Measurements from ENCODE around the gene TRPM6. TPM values are rescaled to one million over a fixed set of nuclear protein-coding genes. Genes with fewer than 3 reads are reported as not detected.

The TRPM6 gene
- total RNA-seq, 1 experiment from 2014 or later = 0.57 TPM

- Histone ChIP-seq H3K79me1 (ENCODE audit: insufficient read depth, low read depth, low read length, poor library complexity, severe bottlenecking) (no peaks in the 10 kb centered on the region), H3K56ac (ENCODE audit: insufficient read length, low read depth, low read length) (no peak overlapping the region), H2BK20ac (ENCODE audit: low read depth, low read length, poor library complexity, severe bottlenecking) (no peak overlapping the region), H3K4me1 (ENCODE audit: insufficient read depth, low read length) (no peaks in the 10 kb centered on the region), H3K9me3 (ENCODE audit: control insufficient read depth, low read depth, low read length) (no peaks in the 10 kb centered on the region), H2BK12ac (ENCODE audit: insufficient read length, low read depth, low read length) (no peak overlapping the region), H3K23ac (ENCODE audit: insufficient read length, low read depth, low read length) (no peak overlapping the region), H3K27ac (ENCODE audit: insufficient read length, low read depth, low read length) (no peak overlapping the region), H3K4me2 (ENCODE audit: insufficient read depth, insufficient read length, low read length) (no peak overlapping the region), H3K27me3 (ENCODE audit: insufficient read depth, low read length) (no peaks in the 10 kb centered on the region), H3K14ac (ENCODE audit: insufficient read depth, low read length) (no peak overlapping the region), H3K18ac (ENCODE audit: insufficient read length, low read depth, low read length) (no peak overlapping the region), H2BK5ac (ENCODE audit: insufficient read length, low read length) (no peak overlapping the region), H3T11ph (ENCODE audit: low read length) (no peak overlapping the region), H3K23me2 (ENCODE audit: insufficient read length, low read depth, low read length, poor library complexity, severe bottlenecking) (no peaks in the 10 kb centered on the region), H4K20me1 (ENCODE audit: control insufficient read depth, insufficient read depth, insufficient read length) (no peaks in the 10 kb centered on the region), H2AFZ (ENCODE audit: low read length) (no peak overlapping the region), H2AK5ac (ENCODE audit: insufficient read length, low read length) (no peak overlapping the region), H2BK120ac (ENCODE audit: low read depth, low read length, poor library complexity, severe bottlenecking) (no peak overlapping the region), H4K5ac (ENCODE audit: insufficient read length, low read depth, low read length) (no peak overlapping the region), H4K8ac (replicated peaks; ENCODE audit: insufficient read length, low read depth, low read length) (no peak overlapping the region), H2BK15ac (ENCODE audit: low read depth, low read length) (no peak overlapping the region), H3K4ac (ENCODE audit: low read depth, low read length) (no peak overlapping the region), H3K79me2 (ENCODE audit: insufficient read depth, low read length) (no peaks in the 10 kb centered on the region), H4K91ac (ENCODE audit: insufficient read length, low read depth, low read length) (no peak overlapping the region), H3K9ac (ENCODE audit: extremely low read depth, insufficient read length, low read length) (no peak overlapping the region)
- no peak for DNase-seq
- Mint-ChIP-seq H3K27me3 (ENCODE audit: low read depth) (no peaks in the 10 kb centered on the region), H3K4me3 (no peak overlapping the region), H3K27ac (no peak overlapping the region; a peak in 1 of 7 replicates), H3K36me3 (ENCODE audit: insufficient read depth in 1 of 3, low read depth in 3 of 3) (peaks cover 0 to 4% (median 2%) of the 10 kb centered on the region in 3 experiments; a peak in 5 of 7 replicates), H3K9me3 (peaks cover 4 to 6% of the 10 kb centered on the region in 2 experiments; a peak in 4 of 5 replicates), H3K4me1 (no peaks in the 10 kb centered on the region)
- WGBS (ENCODE audit: extremely low coverage, insufficient read length, low lambda C conversion rate) = no CpG with 5 or more reads among the region's 6 CpGs
- no peak for TF ChIP-seq CTCF (conservative IDR thresholded peaks at IDR 0.05)
Observed at GRCh38 chr9:74846766-74847165, 41.0 kb downstream of the TRPM6 start.

Measured in H9 (cell line).